Measurements from ENCODE around the gene SUGP2.
"Not testable (repeated sequence)": the region's sequence is repeated elsewhere in the genome, so short reads cannot be mapped to it uniquely, and the experiment has no call there.

SUGP2 gene

GRCh38 chr19:19031891-19032290 lies 1.4 kb downstream of the SUGP2 start:
- DNase-seq (ENCODE audit: low read depth) = no peak

DNA sequence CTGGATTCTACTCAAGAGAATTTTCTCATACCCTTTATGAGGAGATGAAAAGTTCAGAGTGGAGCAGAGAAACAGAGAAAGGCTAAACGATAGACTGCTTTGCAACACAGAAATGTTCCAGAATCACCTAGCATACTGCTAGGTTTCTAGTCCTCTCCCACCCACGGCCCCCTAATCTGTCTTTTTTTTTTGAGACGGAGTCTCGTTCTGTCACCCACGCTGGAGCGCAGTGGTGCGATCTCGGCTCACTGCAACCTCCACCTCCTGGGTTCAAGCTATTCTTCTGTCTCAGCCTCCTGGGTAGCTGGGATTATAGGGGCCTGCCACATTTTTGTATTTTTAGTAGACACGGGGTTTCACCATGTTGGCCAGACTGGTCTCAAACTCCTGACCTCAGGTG lies 4.8 kb downstream of the SUGP2 start:
- DNase-seq (ENCODE audit: low read depth) = no peak

DNA sequence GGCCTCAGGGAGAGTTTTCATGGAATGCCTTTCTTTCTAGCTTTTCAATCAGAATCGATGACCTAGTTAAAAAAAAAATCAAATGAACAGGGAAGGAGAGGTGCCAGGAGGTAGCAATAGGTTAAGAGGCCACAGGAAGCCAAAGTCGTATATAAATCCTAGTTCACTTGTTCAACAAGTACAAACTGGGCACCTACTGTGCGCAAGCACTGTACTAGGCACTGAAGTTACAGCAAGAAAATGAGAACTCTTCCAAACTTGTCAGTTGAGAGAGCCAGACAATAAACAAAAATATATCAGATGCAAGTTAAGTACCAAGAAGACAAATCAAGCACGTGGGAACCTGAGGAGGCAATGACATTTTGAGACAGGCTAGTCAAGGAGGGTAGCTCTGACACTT lies 6.1 kb downstream of the SUGP2 start:
- no peak for DNase-seq (ENCODE audit: low read depth)

- DNase-seq (ENCODE audit: low read depth) = no peak
These were observed 6.9 kb downstream of the SUGP2 start for GRCh38 chr19:19026299-19026971.

- DNase-seq (ENCODE audit: low read depth) = no peak
These were observed 7.5 kb downstream of the SUGP2 start for GRCh38 chr19:19025861-19026260.

GRCh38 chr19:19023376-19023775 lies 9.9 kb downstream of the SUGP2 start:
- not testable (repeated sequence) for DNase-seq (ENCODE audit: low read depth)

DNA sequence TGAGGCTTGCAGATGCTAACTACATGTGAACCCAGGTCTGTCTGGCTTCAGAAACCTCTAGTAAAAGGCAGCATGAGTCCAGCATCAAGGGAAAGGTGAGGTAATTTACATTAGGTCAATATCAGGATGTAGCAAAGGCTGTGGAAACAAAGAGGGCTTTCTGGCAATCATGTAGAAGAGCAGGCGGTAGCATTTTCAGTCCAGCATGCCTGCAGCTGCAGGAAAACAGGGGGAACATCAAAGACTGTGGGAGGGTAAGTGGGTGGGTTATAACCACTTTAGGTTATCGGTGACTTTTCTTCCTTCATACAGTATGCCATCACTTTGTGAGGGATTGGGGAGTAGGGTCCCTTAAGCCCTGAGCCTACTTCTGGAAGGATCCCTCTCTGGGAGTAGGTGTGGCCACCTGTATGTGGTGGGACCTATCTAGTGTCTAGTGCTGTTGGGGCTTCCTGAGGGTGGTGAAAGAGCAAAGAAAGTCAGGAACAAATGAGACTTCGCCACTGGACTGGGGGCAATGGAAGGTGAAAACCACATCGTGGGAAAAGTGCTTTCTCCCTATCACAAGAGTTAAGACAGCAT lies 10.8 kb downstream of the SUGP2 start:
- no peak for DNase-seq (ENCODE audit: low read depth)

DNA sequence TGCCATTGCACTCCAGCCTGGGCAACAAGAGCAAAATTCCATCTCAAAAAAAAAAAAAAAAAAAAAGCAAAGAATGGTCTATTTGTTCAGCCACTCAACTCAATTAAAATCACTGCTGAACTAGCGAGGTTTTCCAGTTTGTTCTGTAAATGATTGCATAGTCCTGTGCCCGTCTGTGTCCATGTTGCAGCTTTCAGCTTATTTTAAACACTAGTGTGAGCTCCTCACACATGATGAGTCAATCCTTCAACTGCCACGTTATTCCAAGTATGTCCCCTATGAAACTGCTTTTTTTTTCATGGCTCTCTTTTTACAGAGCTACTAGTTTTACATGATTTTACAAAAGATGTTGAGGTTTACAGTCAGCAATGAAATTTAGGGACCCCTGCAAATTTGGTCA lies 12.2 kb downstream of the SUGP2 start:
- no peak for DNase-seq (ENCODE audit: low read depth)

DNA sequence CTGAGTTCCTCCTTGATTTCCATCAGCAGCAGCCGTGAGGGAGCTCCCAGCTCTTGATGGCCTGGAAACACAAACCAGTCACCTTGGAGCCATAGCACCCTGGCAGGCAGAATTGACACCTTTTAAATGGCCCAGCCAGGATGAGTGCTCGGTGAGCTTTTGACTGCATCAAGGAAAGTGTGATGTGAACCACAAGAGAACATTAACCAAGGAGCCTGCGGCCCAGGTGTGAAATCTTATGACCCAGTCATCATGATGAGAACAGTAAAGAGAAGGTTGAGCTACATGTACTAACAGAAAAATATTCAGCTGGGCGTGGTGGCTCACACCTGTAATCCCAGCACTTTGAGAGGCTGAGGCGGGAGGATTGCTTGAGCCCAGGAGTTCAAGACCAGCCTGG lies 22.8 kb downstream of the SUGP2 start:
- no peak for DNase-seq (ENCODE audit: low read depth)

DNA sequence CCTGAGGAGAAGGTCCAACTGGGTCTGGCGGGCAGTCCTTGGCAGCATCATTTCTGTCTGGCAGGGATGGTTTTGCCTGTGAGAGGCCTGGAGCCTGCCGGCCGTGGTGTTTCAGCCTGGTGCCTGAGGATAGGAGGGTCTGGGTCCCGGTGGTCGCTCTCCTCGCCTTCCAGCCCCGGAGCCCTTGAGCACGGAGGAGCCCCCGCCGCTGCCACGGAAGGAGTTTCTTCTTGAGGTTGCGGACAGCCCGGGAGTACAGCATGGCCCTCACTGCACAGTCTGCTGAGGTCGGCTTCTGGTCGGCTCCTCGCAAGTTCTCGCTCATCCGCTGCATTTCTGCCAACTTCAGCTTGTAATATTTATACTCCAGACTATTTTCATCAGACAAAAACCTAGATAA lies 23.4 kb downstream of the SUGP2 start:
- DNase-seq (ENCODE audit: low read depth) = no peak

DNA sequence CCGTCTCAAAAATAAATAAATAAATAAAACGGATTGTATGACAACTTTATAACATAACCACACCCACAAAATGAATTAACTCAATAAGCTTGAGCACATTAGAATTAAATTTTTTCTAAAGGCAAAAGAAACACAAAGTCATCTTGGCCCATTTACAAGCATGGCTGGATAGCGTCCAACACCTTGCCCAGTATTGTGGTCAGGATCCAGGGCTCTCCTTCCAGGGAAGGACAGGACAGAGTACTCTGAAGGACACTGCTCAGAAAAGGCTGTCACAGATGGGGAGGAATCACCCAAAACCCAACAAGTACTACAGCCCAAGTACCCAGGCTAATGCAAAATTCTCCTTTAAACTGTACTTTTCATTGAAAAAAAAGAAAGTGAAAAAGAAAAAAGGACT lies 27.1 kb downstream of the SUGP2 start:
- DNase-seq (ENCODE audit: low read depth) = no peak

- DNase-seq (ENCODE audit: low read depth) = no peak
These were observed 29.2 kb downstream of the SUGP2 start for GRCh38 chr19:19004144-19004543.

GRCh38 chr19:18999896-19000620 lies 33.3 kb downstream of the SUGP2 start:
- DNase-seq (ENCODE audit: low read depth) = no peak

GRCh38 chr19:18999016-18999758 lies 34.1 kb downstream of the SUGP2 start:
- no peak for DNase-seq (ENCODE audit: low read depth)

DNA sequence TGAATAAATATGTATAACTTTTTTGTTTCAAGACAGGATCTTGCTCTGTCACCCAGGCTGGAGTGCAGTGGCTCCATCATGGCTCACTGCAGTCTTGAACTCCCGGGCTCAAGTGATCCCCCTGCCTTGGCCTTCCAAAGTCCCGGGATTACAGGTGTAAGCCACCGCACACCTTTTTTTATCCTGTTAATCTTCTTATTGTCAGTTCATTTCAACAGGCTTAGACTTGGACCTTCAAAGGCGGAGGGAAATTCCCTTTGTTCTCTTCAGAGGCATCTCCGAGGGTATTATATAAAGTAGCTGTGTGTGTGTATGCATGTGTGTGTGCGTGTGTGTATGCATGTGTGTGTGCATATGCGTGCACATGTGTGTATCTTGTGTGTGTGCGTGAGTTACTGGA lies 35.0 kb downstream of the SUGP2 start:
- no peak for DNase-seq (ENCODE audit: low read depth)

- DNase-seq (ENCODE audit: low read depth) = no peak
These were observed 36.4 kb downstream of the SUGP2 start for GRCh38 chr19:18996796-18997394.

- no peak for DNase-seq (ENCODE audit: low read depth)
These were observed 37.0 kb downstream of the SUGP2 start for GRCh38 chr19:18996351-18996750.

GRCh38 chr19:18995804-18996241 lies 37.5 kb downstream of the SUGP2 start:
- no peak for DNase-seq (ENCODE audit: low read depth)

GRCh38 chr19:18993115-18993514 lies 40.2 kb downstream of the SUGP2 start:
- no peak for DNase-seq (ENCODE audit: low read depth)

DNA sequence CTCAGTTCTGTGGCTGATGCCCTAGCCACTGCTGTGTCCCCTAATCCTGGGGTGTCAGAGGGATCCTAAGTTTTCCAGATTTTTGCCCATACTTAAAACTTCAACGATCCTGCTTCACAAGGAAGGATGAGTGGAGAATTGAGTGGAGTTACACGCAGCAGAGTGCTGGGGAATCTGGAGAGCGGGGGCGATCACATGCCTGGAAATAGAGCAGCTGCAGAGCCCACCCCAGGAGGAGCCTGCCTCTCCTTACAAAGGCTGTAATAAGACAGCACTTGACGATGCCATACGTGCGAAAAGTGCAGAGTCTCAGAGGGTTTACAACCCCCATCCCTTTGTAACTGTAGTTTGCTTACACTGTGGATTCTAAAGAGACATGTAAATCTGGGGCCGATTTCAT lies 40.6 kb downstream of the SUGP2 start:
- DNase-seq (ENCODE audit: low read depth) = no peak

- DNase-seq (ENCODE audit: low read depth) = no peak
These were observed 41.8 kb downstream of the SUGP2 start for GRCh38 chr19:18991468-18991867.

- DNase-seq (ENCODE audit: low read depth) = no peak
These were observed 42.3 kb downstream of the SUGP2 start for GRCh38 chr19:18991006-18991405.

Data from activated T-helper 9 cell treated with anti-CD3 and anti-CD28 coated beads, Interleukin-2, amount 50 U/mL, for 16 hours (primary cell).